Measurements from ENCODE around the gene IL7R. TPM values are rescaled to one million over a fixed set of nuclear protein-coding genes. Genes with fewer than 3 reads are reported as not detected.

IL7R gene
- total RNA-seq, 2 experiments from 2014 or later: 136 to 142 TPM

GRCh38 chr5:35900972-35901695, 44.4 kb downstream of the IL7R start:
- ChIA-PET POLR2A (interaction anchor here (0.7 to 12.6 kb wide), 6 partner anchors 20 to 79 kb away, joined by 3 to 147 read pairs (median 4); partner anchors contain the start of gene IL7R), CTCF (interaction anchor here (1.0 to 2.7 kb wide), 5 partner anchors 23 to 249 kb away, joined by 3 to 16 read pairs (median 6); partner anchors contain the start of gene IL7R)
- TF ChIP-seq CTCF (IDR thresholded peaks at IDR 0.05): no peak
- Mint-ChIP-seq H3K4me3 (no peak overlapping the region), H3K36me3 (ENCODE audit: low read depth) (peaks cover 7% of the 10 kb centered on the region), H3K4me1 (ENCODE audit: low read depth) (peaks cover 77% of the 10 kb centered on the region), H3K27ac (peak overlapping the region; percentile 8), H3K9me3 (peaks cover 7% of the 10 kb centered on the region), H3K27me3 (no peaks in the 10 kb centered on the region)
- DNase-seq (no peak), ATAC-seq (no peak)
- intact Hi-C loops (cut with micrococcal nuclease): no loop called here

GRCh38 chr5:35902046-35902672, 45.5 kb downstream of the IL7R start:
- peaks cover 9% of the 10 kb centered on the region for H3K9me3 Mint-ChIP-seq
- CTCF ChIA-PET: interaction anchor here (1.0 to 2.7 kb wide), 6 partner anchors 22 to 251 kb away, joined by 3 to 16 read pairs (median 6); partner anchors contain the start of gene IL7R
- peak; percentile 61 for ATAC-seq
- H3K36me3 Mint-ChIP-seq (ENCODE audit: low read depth): peaks cover 9% of the 10 kb centered on the region
- peak overlapping the region; percentile 60 for H3K27ac Mint-ChIP-seq
- no peaks in the 10 kb centered on the region for H3K27me3 Mint-ChIP-seq
- POLR2A ChIA-PET: interaction anchor here (0.7 to 12.6 kb wide), 8 partner anchors 17 to 91 kb away, joined by 3 to 147 read pairs (median 4); partner anchors contain the start of gene IL7R
- intact Hi-C loops (cut with micrococcal nuclease): no loop called here
- peaks cover 86% of the 10 kb centered on the region for H3K4me1 Mint-ChIP-seq (ENCODE audit: low read depth)
- no peak overlapping the region for H3K4me3 Mint-ChIP-seq
- peak; percentile 51 for DNase-seq
- TF ChIP-seq CTCF (IDR thresholded peaks at IDR 0.05): no peak

GRCh38 chr5:35903631-35904203, 47.0 kb downstream of the IL7R start:
- no peaks in the 10 kb centered on the region for H3K27me3 Mint-ChIP-seq
- ATAC-seq: peak; percentile 10

GRCh38 chr5:35904443-35905132, 47.9 kb downstream of the IL7R start:
- Mint-ChIP-seq H3K36me3 (ENCODE audit: low read depth) (peaks cover 10% of the 10 kb centered on the region), H3K27ac (peak overlapping the region; percentile 96), H3K4me3 (peak overlapping the region; percentile 18), H3K9me3 (peaks cover 9% of the 10 kb centered on the region), H3K4me1 (ENCODE audit: low read depth) (peaks cover 91% of the 10 kb centered on the region), H3K27me3 (no peaks in the 10 kb centered on the region)
- peak; percentile 67 for ATAC-seq
- intact Hi-C loops (cut with micrococcal nuclease): loop anchor here (2.0 kb wide), 2 partner anchors 20 to 48 kb away; partner anchors contain the start of gene IL7R
- ChIA-PET POLR2A (interaction anchor here (0.6 to 12.6 kb wide), 15 partner anchors 9 to 1115 kb away, joined by 3 to 147 read pairs (median 5); partner anchors contain the start of gene IL7R), CTCF (interaction anchor here (0.7 to 1.7 kb wide), 7 partner anchors 18 to 127 kb away, joined by 3 to 5 read pairs (median 3); no protein-coding TSS in a partner anchor)
- no peak for TF ChIP-seq CTCF (IDR thresholded peaks at IDR 0.05)
- peak; percentile 76 for DNase-seq

More at GRCh38 chr5:35903631-35904203, 47.0 kb downstream of the IL7R start:
- Mint-ChIP-seq H3K4me3 (peak overlapping the region; percentile 18), H3K27ac (peak overlapping the region; percentile 96), H3K9me3 (peaks cover 9% of the 10 kb centered on the region), H3K36me3 (ENCODE audit: low read depth) (peaks cover 9% of the 10 kb centered on the region), H3K4me1 (ENCODE audit: low read depth) (peaks cover 93% of the 10 kb centered on the region)
- CTCF ChIA-PET: interaction anchor here (0.9 to 2.7 kb wide), 7 partner anchors 21 to 125 kb away, joined by 3 to 16 read pairs (median 5); partner anchors contain the start of gene IL7R
- POLR2A ChIA-PET: interaction anchor here (0.6 to 12.6 kb wide), 15 partner anchors 8 to 1114 kb away, joined by 3 to 147 read pairs (median 4); partner anchors contain the start of gene IL7R
- DNase-seq: peak; percentile 53
- no peak for TF ChIP-seq CTCF (IDR thresholded peaks at IDR 0.05)
- intact Hi-C loops (cut with micrococcal nuclease): loop anchor here (2.0 kb wide), 2 partner anchors 21 to 47 kb away; partner anchors contain the start of gene IL7R
